Measurements from ENCODE around the gene HAAO.

The HAAO gene

GRCh38 chr2:42800461-42800962, 8.1 kb upstream of the HAAO start:
- TF ChIP-seq POLR2AphosphoS5 (IDR thresholded peaks at IDR 0.05; ENCODE audit: low read depth, low read length), result no peak
- no peak for TF ChIP-seq TAF1 (IDR thresholded peaks at IDR 0.05; ENCODE audit: borderline replicate concordance, low read depth, low read length)
- TF ChIP-seq POLR2A (IDR thresholded peaks at IDR 0.05; ENCODE audit: low read depth, low read length), result no peak
- FAIRE-seq (no peak), DNase-seq (ENCODE audit: insufficient read length) (no peak)

GRCh38 chr2:42799881-42800280, 7.5 kb upstream of the HAAO start:
- DNase-seq (ENCODE audit: insufficient read length) (no peak), FAIRE-seq (no peak)
- TF ChIP-seq POLR2AphosphoS5 (IDR thresholded peaks at IDR 0.05; ENCODE audit: low read depth, low read length), result no peak
- no peak for TF ChIP-seq TAF1 (IDR thresholded peaks at IDR 0.05; ENCODE audit: borderline replicate concordance, low read depth, low read length)
- no peak for TF ChIP-seq POLR2A (IDR thresholded peaks at IDR 0.05; ENCODE audit: low read depth, low read length)

GRCh38 chr2:42797281-42797680, 4.9 kb upstream of the HAAO start:
- DNase-seq (ENCODE audit: insufficient read length) (no peak), FAIRE-seq (peak; percentile 78)
- no peak for TF ChIP-seq POLR2AphosphoS5 (IDR thresholded peaks at IDR 0.05; ENCODE audit: low read depth, low read length)
- no peak for TF ChIP-seq POLR2A (IDR thresholded peaks at IDR 0.05; ENCODE audit: low read depth, low read length)
- no peak for TF ChIP-seq TAF1 (IDR thresholded peaks at IDR 0.05; ENCODE audit: borderline replicate concordance, low read depth, low read length)

- TF ChIP-seq TAF1 (IDR thresholded peaks at IDR 0.05; ENCODE audit: borderline replicate concordance, low read depth, low read length) (no peak), POLR2A (IDR thresholded peaks at IDR 0.05; ENCODE audit: low read depth, low read length) (no peak), POLR2AphosphoS5 (IDR thresholded peaks at IDR 0.05; ENCODE audit: low read depth, low read length) (no peak)
- no peak for DNase-seq (ENCODE audit: insufficient read length)
- FAIRE-seq, result no peak
Measured at GRCh38 chr2:42796427-42797248, 4.3 kb upstream of the HAAO start.

- TF ChIP-seq TAF1 (IDR thresholded peaks at IDR 0.05; ENCODE audit: borderline replicate concordance, low read depth, low read length) (peak; percentile 85), POLR2A (IDR thresholded peaks at IDR 0.05; ENCODE audit: low read depth, low read length) (peak; percentile 79), POLR2AphosphoS5 (IDR thresholded peaks at IDR 0.05; ENCODE audit: low read depth, low read length) (peak; percentile 63; the same call in 1 of the 2 replicates)
- DNase-seq (ENCODE audit: insufficient read length) (no peak), FAIRE-seq (peak; percentile 95)
Measured at GRCh38 chr2:42795841-42796301, 3.5 kb upstream of the HAAO start.

- TF ChIP-seq TAF1 (IDR thresholded peaks at IDR 0.05; ENCODE audit: borderline replicate concordance, low read depth, low read length), result no peak
- no peak for TF ChIP-seq POLR2AphosphoS5 (IDR thresholded peaks at IDR 0.05; ENCODE audit: low read depth, low read length)
- TF ChIP-seq POLR2A (IDR thresholded peaks at IDR 0.05; ENCODE audit: low read depth, low read length), result no peak
- FAIRE-seq, result peak; percentile 17
- DNase-seq (ENCODE audit: insufficient read length), result no peak
Measured at GRCh38 chr2:42795275-42795674, 2.9 kb upstream of the HAAO start.

GRCh38 chr2:42794271-42795046, 2.1 kb upstream of the HAAO start:
- DNase-seq (ENCODE audit: insufficient read length), result no peak
- FAIRE-seq, result peak; percentile 95
- TF ChIP-seq POLR2A (IDR thresholded peaks at IDR 0.05; ENCODE audit: low read depth, low read length), result no peak; the same call in none of the 2 replicates
- TF ChIP-seq POLR2AphosphoS5 (IDR thresholded peaks at IDR 0.05; ENCODE audit: low read depth, low read length), result no peak
- no peak for TF ChIP-seq TAF1 (IDR thresholded peaks at IDR 0.05; ENCODE audit: borderline replicate concordance, low read depth, low read length)

- DNase-seq (ENCODE audit: insufficient read length) (no peak), FAIRE-seq (peak; percentile 54)
- TF ChIP-seq POLR2AphosphoS5 (IDR thresholded peaks at IDR 0.05; ENCODE audit: low read depth, low read length) (no peak), POLR2A (IDR thresholded peaks at IDR 0.05; ENCODE audit: low read depth, low read length) (no peak), TAF1 (IDR thresholded peaks at IDR 0.05; ENCODE audit: borderline replicate concordance, low read depth, low read length) (no peak)
Measured at GRCh38 chr2:42793334-42794270, 1.2 kb upstream of the HAAO start.

- peak; percentile 54 for DNase-seq (ENCODE audit: insufficient read length)
- peak; percentile 23; the same call in 1 of the 2 replicates for TF ChIP-seq TAF1 (IDR thresholded peaks at IDR 0.05; ENCODE audit: borderline replicate concordance, low read depth, low read length)
- peak; percentile 75; the same call in 1 of the 2 replicates for TF ChIP-seq POLR2A (IDR thresholded peaks at IDR 0.05; ENCODE audit: low read depth, low read length)
- TF ChIP-seq POLR2AphosphoS5 (IDR thresholded peaks at IDR 0.05; ENCODE audit: low read depth, low read length), result no peak
- no peak for FAIRE-seq
Measured at GRCh38 chr2:42792087-42792582, 248 bp downstream of the HAAO start.

- no peak for FAIRE-seq
- DNase-seq (ENCODE audit: insufficient read length), result no peak
- TF ChIP-seq POLR2AphosphoS5 (IDR thresholded peaks at IDR 0.05; ENCODE audit: low read depth, low read length) (no peak), TAF1 (IDR thresholded peaks at IDR 0.05; ENCODE audit: borderline replicate concordance, low read depth, low read length) (no peak), POLR2A (IDR thresholded peaks at IDR 0.05; ENCODE audit: low read depth, low read length) (no peak)
Measured at GRCh38 chr2:42791606-42792005, 777 bp downstream of the HAAO start.

All from GM12892 (cell line).